SK-N-MC (cell line): Measurements from ENCODE around the gene EN1.

Experiments
- EZH2 ChIP-seq: fragments of 200-600 bp; sonication (generic); IDR thresholded peaks from one replicate; pipeline ENCODE4 v1.6.1; 2017; ENCODE audit warnings: antibody characterized with exemption
- FOXP2 ChIP-seq: optimal IDR thresholded peaks from 2 replicates; pipeline ENCODE3; 2011; ENCODE audit warnings: mild to moderate bottlenecking, moderate library complexity; ENCODE audit not compliant: insufficient read depth; ENCODE audit errors: extremely low read length, control extremely low read depth
- POLR2AphosphoS5 ChIP-seq: IDR thresholded peaks from 2 replicates; pipeline ENCODE4 v1.6.1; 2012; ENCODE audit warnings: mild to moderate bottlenecking, low read depth, low read length, borderline replicate concordance

DNA sequence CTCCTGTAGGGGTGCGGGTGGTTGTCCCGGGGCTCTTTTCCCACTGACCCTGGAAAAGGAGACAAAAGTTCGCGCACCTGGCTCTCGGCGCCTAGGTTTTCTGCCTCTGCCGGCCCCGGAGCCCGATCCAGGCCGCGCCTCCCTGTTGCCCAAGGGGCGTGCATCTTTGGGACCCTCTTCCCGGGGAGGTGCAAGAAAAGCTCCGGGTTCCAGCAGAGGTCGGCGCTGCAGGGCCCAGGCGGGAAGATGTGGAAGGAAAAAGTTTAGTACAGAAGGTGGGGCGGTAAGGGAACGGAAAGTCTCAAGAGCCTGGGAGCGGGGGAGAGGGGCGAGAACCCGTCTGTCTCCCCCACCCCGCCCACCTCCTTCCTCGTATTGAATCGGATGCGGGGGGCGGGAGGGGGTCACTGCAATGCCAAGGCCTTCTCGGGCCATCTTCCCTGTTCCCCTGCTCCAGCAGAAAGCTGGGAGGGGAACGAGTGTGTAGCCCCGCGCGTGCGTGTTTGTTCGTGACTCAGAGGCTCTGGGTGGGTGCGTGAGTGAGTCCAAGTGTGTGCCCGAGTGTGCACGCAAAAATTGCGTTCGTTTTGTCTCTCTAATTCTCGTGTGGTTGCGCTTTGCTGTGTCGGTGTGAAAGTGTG, 6.3 kb upstream of the EN1 start:
- peak; percentile 80 for TF ChIP-seq EZH2
- no peak for TF ChIP-seq POLR2AphosphoS5
- no peak for TF ChIP-seq FOXP2
